Right kidney (tissue), 1 donor: ENCODE results near the gene UBE4B.
"Not testable (repeated sequence)": the region's sequence is repeated elsewhere in the genome, so short reads cannot be mapped to it uniquely, and the experiment has no call there.

Experiments used
- DNase-seq: peaks from one replicate; pipeline ENCODE4 v3.0.0-alpha.2; 2016

The UBE4B gene

GRCh38 chr1:10209905-10210810 is 177.4 kb downstream of the UBE4B start, which contains the start of gene KIF1B:
KIF1B (plus strand) TSS chr1:10210570; CDS start chr1:10232329, 21,759 bp downstream.
- peak; percentile 99 for DNase-seq

GRCh38 chr1:10210841-10211804 is 178.4 kb downstream of the UBE4B start:
- DNase-seq, result peak; percentile 90

GRCh38 chr1:10211805-10212410 is 179.2 kb downstream of the UBE4B start:
- peak; percentile 76 for DNase-seq

- DNase-seq, result no peak
These were observed 179.7 kb downstream of the UBE4B start for GRCh38 chr1:10212476-10212875.

- no peak for DNase-seq
These were observed 180.5 kb downstream of the UBE4B start for GRCh38 chr1:10213186-10213705.

GRCh38 chr1:10216090-10216749 is 183.5 kb downstream of the UBE4B start:
- DNase-seq, result no peak

GRCh38 chr1:10217748-10218441 is 185.1 kb downstream of the UBE4B start:
- DNase-seq, result no peak

GRCh38 chr1:10220200-10220599 is 187.4 kb downstream of the UBE4B start:
- DNase-seq, result no peak

GRCh38 chr1:10220657-10221056 is 187.9 kb downstream of the UBE4B start:
- not testable (repeated sequence) for DNase-seq

GRCh38 chr1:10225573-10225972 is 192.8 kb downstream of the UBE4B start:
- no peak for DNase-seq

GRCh38 chr1:10228528-10228927 is 195.8 kb downstream of the UBE4B start:
- DNase-seq, result no peak

GRCh38 chr1:10229903-10230302 is 197.1 kb downstream of the UBE4B start:
- DNase-seq, result no peak
